HG02840 (cell line): ENCODE results near the gene EPHX1.

Experiments used
- ATAC-seq: cut with Tn5 transposase; IDR thresholded peaks from one replicate; pipeline ENCODE4 v1.9.1; 2021; ENCODE audit warnings: mild to moderate bottlenecking, moderate library complexity, moderate number of reproducible peaks; ENCODE audit not compliant: unreplicated experiment, low FRiP score

EPHX1 gene

GRCh38 chr1:225891229-225891972 lies 81.5 kb downstream of the EPHX1 start:
- ATAC-seq: no peak

GRCh38 chr1:225892307-225892706 lies 82.4 kb downstream of the EPHX1 start:
- no peak for ATAC-seq
